SH-SY5Y (cell line): ENCODE results near the gene CHRNA9.

Experiments used
- GATA2 ChIP-seq: IDR thresholded peaks from 2 replicates; pipeline ENCODE4 v1.6.1; 2011; ENCODE audit warnings: mild to moderate bottlenecking, low read depth, low read length
- GATA3 ChIP-seq: IDR thresholded peaks from 2 replicates; pipeline ENCODE4 v1.6.1; 2011; ENCODE audit warnings: low read depth, mild to moderate bottlenecking, low read length, moderate library complexity

- no peak for TF ChIP-seq GATA3
- TF ChIP-seq GATA2: no peak
Measured at GRCh38 chr4:40316782-40317635, 18.1 kb upstream of the CHRNA9 start.
